OCI-LY7 (cell line): ENCODE data around the gene MERTK. TPM values are rescaled to one million over a fixed set of nuclear protein-coding genes. Genes with fewer than 3 reads are reported as not detected.

ENCODE experiments used
- BruUV-seq: library from RNA; stranded (reverse); fragments of 400-500 nt; replicated peaks from 2 replicates; lab custom pipeline; 2021; lab: Mats Ljungman, UMichigan
- CTCF ChIA-PET: fragments of 300-600 bp; sonication (Branson Sonifier 250); formaldehyde crosslinking; loops from one replicate; lab custom pipeline; 2022; ENCODE audit warnings: antibody characterized with exemption; ENCODE audit not compliant: unreplicated experiment; lab: Charles Lee
- POLR2A ChIA-PET: fragments of 300-600 bp; sonication (Branson Sonifier 250); formaldehyde crosslinking; loops from one replicate; lab custom pipeline; 2022; ENCODE audit warnings: antibody characterized with exemption; lab: Charles Lee
- DNase-seq: peaks from one replicate; pipeline ENCODE4 v3.0.0-alpha.2; 2015; ENCODE audit warnings: low spot score
- H2AFZ ChIP-seq: fragments of 200-600 bp; sonication (generic), shearing (Covaris generic); 2 replicates; pipeline ENCODE4 v1.6.1; 2014; ENCODE audit warnings: mild to moderate bottlenecking, antibody characterized with exemption, low read length, moderate library complexity
- H3K27ac ChIP-seq: fragments of 200-600 bp; sonication (generic); 2 replicates; pipeline ENCODE4 v1.5.1; 2014; ENCODE audit warnings: mixed run types, low read depth, mild to moderate bottlenecking, moderate library complexity, low read length, inconsistent platforms; ENCODE audit not compliant: poor library complexity, severe bottlenecking
- H3K36me3 ChIP-seq: fragments of 200-600 bp; sonication (generic); 2 replicates; pipeline ENCODE4 v1.6.1; 2014; ENCODE audit warnings: mild to moderate bottlenecking, antibody characterized with exemption, low read length, moderate library complexity, mixed read lengths; ENCODE audit not compliant: insufficient read depth
- H3K4me1 ChIP-seq: fragments of 200-600 bp; sonication (generic); 2 replicates; pipeline ENCODE4 v1.5.1; 2014; ENCODE audit warnings: mild to moderate bottlenecking, low read length; ENCODE audit not compliant: insufficient read depth, poor library complexity, severe bottlenecking
- H3K4me2 ChIP-seq: fragments of 200-600 bp; sonication (generic); 2 replicates; pipeline ENCODE4 v1.6.1; 2014; ENCODE audit warnings: mild to moderate bottlenecking, low read length
- H3K4me3 ChIP-seq: fragments of 200-600 bp; sonication (generic); 2 replicates; pipeline ENCODE4 v1.5.1; 2014; ENCODE audit warnings: mild to moderate bottlenecking, low read depth, low read length; ENCODE audit not compliant: poor library complexity, severe bottlenecking
- H3K79me2 ChIP-seq: fragments of 200-600 bp; sonication (generic); 2 replicates; pipeline ENCODE4 v1.6.1; 2016; ENCODE audit warnings: low read depth, mild to moderate bottlenecking, low read length, moderate library complexity, mixed read lengths; ENCODE audit not compliant: insufficient read depth
- H3K9me2 ChIP-seq: fragments of 200-600 bp; sonication (generic); 2 replicates; pipeline ENCODE4 v1.6.1; 2016; ENCODE audit warnings: mild to moderate bottlenecking, low read length, mixed read lengths; ENCODE audit not compliant: insufficient read depth
- H3K9me3 ChIP-seq: fragments of 200-600 bp; sonication (generic); 2 replicates; pipeline ENCODE4 v1.6.1; 2014; ENCODE audit warnings: mild to moderate bottlenecking, mixed run types, low read length, mixed read lengths
- H4K20me1 ChIP-seq: fragments of 200-600 bp; sonication (generic); 2 replicates; pipeline ENCODE4 v1.6.1; 2014; ENCODE audit warnings: mild to moderate bottlenecking, antibody characterized with exemption, low read length, moderate library complexity, mixed read lengths; ENCODE audit not compliant: insufficient read depth
- EZH2phosphoT487 ChIP-seq: fragments of 200-600 bp; sonication (generic); IDR thresholded peaks from 2 replicates; pipeline ENCODE4 v1.6.1; 2018; ENCODE audit warnings: low read depth, borderline replicate concordance, mild to moderate bottlenecking, mixed run types, antibody characterized with exemption, low read length, moderate library complexity, mixed read lengths
- intact Hi-C: fragments of 100-400 bp; cut with micrococcal nuclease; formaldehyde crosslinking; loops from one replicate; pipeline ENCODE4 v1.10.0; 2022; ENCODE audit not compliant: unreplicated experiment
- total RNA-seq, 2 experiments: library from RNA; depleted of rRNA in 1 of 2; stranded (reverse); fragments of >200 nt in 1 of 2; shearing (Covaris generic) in 1 of 2; gene quantifications; 2 replicates each; pipeline ENCODE4 v1.2.3, GENCODE V29; 2014 to 2022
- TF ChIP-seq, protein P1 (sequence below): fragments of 200-600 bp; sonication (generic); conservative IDR thresholded peaks from 2 replicates; pipeline ENCODE4 v1.5.1; 2014; ENCODE audit warnings: mild to moderate bottlenecking, antibody characterized with exemption, low read length, moderate library complexity, mixed read lengths

The MERTK gene
- total RNA-seq, 2 experiments from 2014 or later, result 0.38 TPM; not detected in 1

DNA sequence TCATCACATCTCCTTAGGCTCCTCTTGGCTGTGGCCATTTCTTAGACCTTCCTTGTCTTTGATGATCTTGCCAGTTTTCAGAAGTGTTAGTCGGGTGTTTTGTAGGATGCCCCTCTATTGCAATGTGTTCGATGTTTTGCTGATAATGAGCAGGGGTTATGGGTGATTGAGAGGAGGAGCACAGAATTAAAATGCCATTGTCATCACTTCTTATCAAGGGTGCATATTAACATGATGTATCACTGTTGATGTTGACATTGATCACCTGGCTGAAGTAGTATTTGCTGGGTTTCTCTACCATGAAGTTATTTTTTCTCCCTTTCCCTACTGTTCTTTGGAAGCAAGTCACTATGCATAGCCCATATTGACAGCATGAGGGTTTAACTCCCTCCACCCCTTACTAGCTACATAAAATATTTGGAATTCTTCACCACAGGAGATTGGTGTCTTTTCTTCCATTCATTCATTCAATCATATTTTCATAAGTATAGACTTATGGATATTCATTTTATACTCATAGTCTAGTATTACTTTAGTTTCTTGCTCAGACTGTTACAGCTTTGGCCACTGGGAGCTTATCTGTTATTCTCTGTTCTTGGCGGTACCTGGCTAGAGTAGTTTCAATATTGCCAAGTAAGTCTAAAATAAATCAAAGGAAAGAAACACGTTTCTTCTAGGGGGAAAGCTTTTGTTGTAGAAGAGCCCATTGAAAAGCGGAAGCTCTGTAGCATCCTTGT is 102.2 kb downstream of the MERTK start:
- no peaks in the 10 kb centered on the region for H3K9me3 ChIP-seq
- peaks cover 28% of the 10 kb centered on the region for H3K4me1 ChIP-seq
- H2AFZ ChIP-seq, result peak overlapping the region; percentile 37; the same call in 1 of the 2 replicates
- H3K4me3 ChIP-seq, result peak overlapping the region; percentile 22
- no peaks in the 10 kb centered on the region for H3K36me3 ChIP-seq
- peak overlapping the region; percentile 59 for H3K4me2 ChIP-seq
- POLR2A ChIA-PET, result interaction anchor here (0.6 to 0.9 kb wide), 2 partner anchors 32 to 39 kb away, joined by 4 read pairs; no protein-coding TSS in a partner anchor
- CTCF ChIA-PET, result no interaction called here
- H3K9me2 ChIP-seq, result no peaks in the 10 kb centered on the region
- no peak for DNase-seq
- intact Hi-C loops, result no loop called here
- TF ChIP-seq, protein P1, sequence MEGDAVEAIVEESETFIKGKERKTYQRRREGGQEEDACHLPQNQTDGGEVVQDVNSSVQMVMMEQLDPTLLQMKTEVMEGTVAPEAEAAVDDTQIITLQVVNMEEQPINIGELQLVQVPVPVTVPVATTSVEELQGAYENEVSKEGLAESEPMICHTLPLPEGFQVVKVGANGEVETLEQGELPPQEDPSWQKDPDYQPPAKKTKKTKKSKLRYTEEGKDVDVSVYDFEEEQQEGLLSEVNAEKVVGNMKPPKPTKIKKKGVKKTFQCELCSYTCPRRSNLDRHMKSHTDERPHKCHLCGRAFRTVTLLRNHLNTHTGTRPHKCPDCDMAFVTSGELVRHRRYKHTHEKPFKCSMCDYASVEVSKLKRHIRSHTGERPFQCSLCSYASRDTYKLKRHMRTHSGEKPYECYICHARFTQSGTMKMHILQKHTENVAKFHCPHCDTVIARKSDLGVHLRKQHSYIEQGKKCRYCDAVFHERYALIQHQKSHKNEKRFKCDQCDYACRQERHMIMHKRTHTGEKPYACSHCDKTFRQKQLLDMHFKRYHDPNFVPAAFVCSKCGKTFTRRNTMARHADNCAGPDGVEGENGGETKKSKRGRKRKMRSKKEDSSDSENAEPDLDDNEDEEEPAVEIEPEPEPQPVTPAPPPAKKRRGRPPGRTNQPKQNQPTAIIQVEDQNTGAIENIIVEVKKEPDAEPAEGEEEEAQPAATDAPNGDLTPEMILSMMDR, result no peak
- TF ChIP-seq EZH2phosphoT487, result no peak
- no TSS peak for BruUV-seq
- H3K27ac ChIP-seq, result no peak overlapping the region
- no peaks in the 10 kb centered on the region for H4K20me1 ChIP-seq
- no peaks in the 10 kb centered on the region for H3K79me2 ChIP-seq

DNA sequence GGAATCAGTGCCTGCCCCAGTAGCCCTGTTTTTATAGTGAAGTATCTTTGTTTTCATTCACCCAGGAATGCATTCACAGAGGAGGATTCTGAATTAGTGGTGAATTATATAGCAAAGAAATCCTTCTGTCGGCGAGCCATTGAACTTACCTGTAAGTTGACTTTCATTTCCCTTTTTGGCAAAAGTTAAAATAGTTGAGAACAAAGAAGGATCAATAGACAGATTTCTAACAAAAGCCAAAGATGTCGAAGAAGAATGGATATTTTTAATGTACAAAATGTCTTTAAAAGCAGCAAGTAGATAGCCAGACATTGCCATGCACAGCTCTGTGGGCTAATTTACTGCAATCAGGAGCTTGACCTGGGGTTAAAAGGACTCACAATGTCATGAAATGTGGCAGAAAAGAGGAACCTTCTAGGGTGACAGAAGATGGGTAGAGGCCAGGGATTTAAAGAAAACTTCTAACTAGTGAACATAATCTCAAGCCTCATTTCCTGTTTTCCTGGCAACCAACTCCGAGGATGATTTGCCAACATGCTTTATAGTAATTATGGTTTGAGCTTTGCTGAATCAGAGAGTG is 102.8 kb downstream of the MERTK start:
- peaks cover 28% of the 10 kb centered on the region for H3K4me1 ChIP-seq
- BruUV-seq, result no TSS peak

More for the DNA sequence above, 102.8 kb downstream of the MERTK start:
- Histone ChIP-seq H3K4me2 (peak overlapping the region; percentile 59), H3K79me2 (no peaks in the 10 kb centered on the region), H3K9me3 (no peaks in the 10 kb centered on the region), H3K4me3 (peak overlapping the region; percentile 22), H4K20me1 (no peaks in the 10 kb centered on the region), H2AFZ (peak overlapping the region; percentile 37; the same call in 1 of the 2 replicates), H3K27ac (peak overlapping the region; percentile 9), H3K9me2 (no peaks in the 10 kb centered on the region), H3K36me3 (no peaks in the 10 kb centered on the region)
- POLR2A ChIA-PET, result interaction anchor here (0.6 to 0.9 kb wide), 2 partner anchors 32 to 38 kb away, joined by 4 read pairs; no protein-coding TSS in a partner anchor
- peak; percentile 55 for DNase-seq
- no peak for TF ChIP-seq EZH2phosphoT487
- TF ChIP-seq, protein P1, result no peak
- intact Hi-C loops, result no loop called here
- CTCF ChIA-PET, result no interaction called here
